VCaP (cell line): ENCODE measurements around the gene PRR15L.
A peak's percentile ranks its signal among the peaks of the same experiment; 100 is the strongest.
"Not testable (repeated sequence)": the region's sequence is repeated elsewhere in the genome, so short reads cannot be mapped to it uniquely, and the experiment has no call there.

Experiments used
- H3K27ac ChIP-seq: fragments of 450-650 bp; 2 replicates; pipeline ENCODE4 v1.5.1; 2017
- TF ChIP-seq, protein P1 (sequence below): fragments of 450-650 bp; conservative IDR thresholded peaks from 2 replicates; pipeline ENCODE4 v1.5.1; 2017; ENCODE audit warnings: mild to moderate bottlenecking, moderate library complexity

Gene PRR15L

DNA sequence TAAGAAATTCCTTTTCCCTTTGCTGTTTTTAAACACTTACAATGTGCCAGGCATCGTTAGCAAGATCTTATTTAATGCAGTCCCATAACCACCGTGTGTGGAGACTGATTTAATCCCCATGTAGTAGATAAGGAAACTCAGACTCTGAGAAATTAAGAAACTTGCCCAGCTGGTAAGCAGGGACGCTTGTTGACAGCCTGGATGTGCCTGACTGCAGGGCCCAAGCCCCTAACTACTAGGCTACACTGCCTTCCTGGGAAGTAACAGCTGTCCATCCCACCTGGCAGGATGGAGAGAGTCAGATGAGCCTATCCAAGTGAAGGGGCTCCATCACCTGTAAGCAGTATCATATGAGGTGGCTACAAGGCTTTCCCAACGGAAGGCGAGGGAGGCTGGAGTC is 36.3 kb upstream of the PRR15L start:
- TF ChIP-seq, protein P1, sequence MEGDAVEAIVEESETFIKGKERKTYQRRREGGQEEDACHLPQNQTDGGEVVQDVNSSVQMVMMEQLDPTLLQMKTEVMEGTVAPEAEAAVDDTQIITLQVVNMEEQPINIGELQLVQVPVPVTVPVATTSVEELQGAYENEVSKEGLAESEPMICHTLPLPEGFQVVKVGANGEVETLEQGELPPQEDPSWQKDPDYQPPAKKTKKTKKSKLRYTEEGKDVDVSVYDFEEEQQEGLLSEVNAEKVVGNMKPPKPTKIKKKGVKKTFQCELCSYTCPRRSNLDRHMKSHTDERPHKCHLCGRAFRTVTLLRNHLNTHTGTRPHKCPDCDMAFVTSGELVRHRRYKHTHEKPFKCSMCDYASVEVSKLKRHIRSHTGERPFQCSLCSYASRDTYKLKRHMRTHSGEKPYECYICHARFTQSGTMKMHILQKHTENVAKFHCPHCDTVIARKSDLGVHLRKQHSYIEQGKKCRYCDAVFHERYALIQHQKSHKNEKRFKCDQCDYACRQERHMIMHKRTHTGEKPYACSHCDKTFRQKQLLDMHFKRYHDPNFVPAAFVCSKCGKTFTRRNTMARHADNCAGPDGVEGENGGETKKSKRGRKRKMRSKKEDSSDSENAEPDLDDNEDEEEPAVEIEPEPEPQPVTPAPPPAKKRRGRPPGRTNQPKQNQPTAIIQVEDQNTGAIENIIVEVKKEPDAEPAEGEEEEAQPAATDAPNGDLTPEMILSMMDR: no peak
- no peak overlapping the region for H3K27ac ChIP-seq

DNA sequence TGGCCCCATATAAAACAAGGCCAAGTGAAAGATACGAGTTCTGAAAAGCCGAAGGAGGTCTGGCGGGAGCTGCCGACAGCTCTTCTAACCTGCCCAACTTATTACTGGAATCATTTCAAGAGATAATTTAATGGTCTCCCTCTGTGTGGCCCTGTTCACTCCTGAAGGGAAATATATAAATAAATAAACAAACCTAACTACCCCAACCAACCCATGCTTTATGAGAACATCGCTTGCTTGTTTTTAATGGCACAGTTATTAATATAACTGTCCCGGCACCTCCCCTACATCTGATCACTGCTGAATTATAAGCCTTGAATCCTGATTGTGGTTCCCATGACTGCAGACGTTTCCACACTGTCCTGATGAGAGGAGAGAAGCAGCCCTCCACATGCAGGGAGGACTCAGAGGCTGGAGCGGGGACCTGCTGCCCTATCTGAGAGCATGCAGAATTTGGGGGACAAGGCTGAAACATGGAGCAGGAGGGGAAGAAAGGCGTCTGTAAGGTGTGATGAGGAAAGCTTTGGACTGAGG is 35.4 kb upstream of the PRR15L start:
- H3K27ac ChIP-seq: no peak overlapping the region
- TF ChIP-seq, protein P1: no peak

DNA sequence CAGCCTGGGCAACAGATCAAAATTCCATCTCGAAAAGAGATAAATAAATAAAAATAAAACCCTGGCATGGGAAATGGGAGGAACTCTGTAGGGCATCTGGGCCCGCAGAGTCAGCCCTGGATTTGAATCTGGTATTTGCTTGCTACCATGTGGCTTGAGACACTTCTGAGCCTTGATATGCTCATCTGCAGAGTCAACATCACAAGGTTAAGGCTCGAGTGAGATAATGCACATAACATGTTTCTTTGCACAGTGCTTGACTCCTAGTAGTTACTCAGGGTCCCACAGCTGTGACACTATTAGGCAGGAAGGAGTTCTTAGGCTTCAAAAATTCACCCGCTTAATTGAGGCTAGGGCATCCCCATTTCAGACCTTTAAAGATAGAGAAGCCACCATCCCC is 34.5 kb upstream of the PRR15L start:
- H3K27ac ChIP-seq: no peak overlapping the region
- TF ChIP-seq, protein P1: no peak

DNA sequence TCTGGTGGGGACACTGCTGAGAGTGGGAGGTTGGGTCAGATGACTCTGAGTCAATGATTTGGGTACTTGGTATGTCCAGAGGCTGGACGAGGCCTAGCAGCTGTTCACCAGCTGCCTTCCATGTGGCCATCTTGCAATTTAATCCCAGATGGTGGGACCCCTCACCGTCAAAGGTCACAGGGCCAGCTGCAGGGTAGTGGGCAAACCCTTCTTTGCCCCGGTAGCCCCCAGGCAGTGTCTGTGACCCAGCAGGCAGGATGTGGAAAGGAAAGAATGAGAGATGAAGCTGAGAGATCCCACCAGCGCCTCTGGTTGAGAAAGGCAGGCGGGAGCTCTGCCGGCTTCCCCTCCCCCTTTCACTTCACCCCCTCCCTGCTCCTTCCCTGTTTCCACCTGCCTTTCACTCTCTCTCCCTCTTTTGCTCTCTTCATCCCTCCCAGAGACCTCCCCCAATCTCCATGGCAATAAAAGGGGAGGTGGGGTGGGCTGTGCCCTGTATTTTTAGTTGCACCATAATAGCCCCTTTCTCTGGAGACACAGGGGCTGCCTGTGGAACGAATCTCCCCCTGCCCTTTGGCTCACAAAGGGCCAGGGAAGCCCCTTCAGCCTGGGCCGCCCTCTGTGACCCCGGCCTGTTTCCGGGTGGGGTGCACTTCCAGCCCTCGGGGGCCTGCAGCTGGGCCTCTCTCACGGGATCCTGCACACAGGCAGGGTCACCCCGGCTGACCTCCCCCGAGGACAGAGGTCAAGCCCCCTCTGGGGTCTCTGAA is 33.5 kb upstream of the PRR15L start:
- TF ChIP-seq, protein P1: no peak
- no peak overlapping the region for H3K27ac ChIP-seq

DNA sequence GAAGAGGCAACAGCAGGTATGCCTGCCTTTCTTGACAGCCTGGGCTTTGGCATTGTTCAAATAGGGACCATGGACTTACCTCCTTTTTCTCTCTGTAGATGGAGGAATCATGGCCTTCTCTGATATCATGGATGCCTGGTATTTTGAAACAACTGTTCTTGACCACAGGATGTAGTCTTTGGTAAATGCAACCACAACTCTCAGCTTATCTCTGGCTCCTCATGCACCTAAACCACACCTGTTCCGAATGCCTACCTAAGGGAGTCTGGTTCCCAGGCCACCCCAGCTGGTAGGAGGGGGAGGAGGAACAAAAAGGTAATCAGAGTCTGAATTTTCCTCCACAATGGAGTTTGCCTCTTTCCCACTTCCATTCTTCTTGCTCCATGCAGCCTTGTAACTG is 32.0 kb upstream of the PRR15L start:
- TF ChIP-seq, protein P1: no peak
- H3K27ac ChIP-seq: no peak overlapping the region

DNA sequence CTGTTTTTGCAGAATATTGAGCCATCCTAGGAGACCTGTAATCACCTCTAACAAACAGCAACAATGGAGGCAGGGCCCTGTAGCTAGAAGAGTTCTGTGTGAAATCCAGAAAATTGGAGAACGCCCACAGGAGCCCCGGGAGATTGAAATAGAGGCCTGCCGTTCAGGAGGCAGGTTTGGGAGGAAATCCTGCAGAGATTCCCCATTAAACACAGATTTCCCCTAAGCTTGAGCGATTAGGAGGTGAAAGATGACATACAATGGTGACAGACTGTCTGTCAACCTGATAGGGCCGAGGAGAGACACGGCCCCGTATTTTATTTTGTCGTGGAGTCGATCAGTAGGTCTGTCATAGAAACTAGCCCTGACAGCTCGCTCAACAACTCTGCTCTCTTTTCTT is 31.5 kb upstream of the PRR15L start:
- TF ChIP-seq, protein P1: no peak
- H3K27ac ChIP-seq: no peak overlapping the region

DNA sequence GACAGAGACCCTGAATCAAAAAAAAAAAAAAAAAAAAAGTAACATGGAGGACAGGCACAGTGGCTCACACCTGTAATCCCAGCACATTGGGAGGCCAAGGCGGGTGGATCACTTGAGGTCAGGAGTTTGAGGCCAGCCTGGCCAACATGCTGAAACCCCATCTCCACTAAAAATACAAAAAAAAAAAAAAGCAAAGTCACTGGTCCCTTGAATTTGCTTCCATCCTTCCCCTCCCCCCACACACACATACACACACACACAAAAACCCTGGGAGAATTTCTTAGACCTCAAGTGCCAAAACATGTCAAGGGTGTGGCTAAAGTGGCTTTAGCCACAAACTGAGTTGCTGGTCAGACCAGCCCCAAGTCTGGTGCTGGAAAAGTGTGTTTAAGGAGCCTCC is 30.8 kb upstream of the PRR15L start:
- H3K27ac ChIP-seq: not testable (repeated sequence)

DNA sequence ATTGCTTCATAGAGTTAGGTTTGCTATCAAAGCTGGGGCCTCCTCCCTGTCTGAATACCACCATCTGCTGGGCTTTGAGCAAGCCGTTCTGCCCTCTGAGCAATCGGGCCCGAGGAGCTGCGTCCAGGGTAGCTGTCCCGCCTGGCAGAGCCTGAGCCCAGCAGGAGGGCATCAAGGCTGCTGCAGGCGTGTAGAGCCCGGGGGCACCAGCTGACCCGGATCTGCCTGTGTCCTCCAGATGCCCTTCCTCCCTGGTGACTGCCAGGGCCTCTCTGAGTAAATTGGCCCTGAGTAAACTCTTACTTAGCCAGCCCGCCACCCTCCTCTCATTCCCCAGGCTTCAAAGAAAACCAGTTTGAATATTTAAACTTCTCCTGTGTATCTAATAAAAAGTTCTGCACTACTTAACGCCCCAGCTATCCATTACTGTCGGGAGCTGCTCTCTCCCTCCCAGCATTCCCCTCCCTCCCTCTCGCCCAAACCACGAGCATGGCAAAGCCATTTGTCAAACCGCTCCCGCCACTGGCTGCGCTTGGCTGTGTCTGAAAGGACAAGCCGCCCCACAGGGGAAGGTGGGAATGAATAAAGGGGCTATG is 29.7 kb upstream of the PRR15L start:
- H3K27ac ChIP-seq: peak overlapping the region; percentile 70
- TF ChIP-seq, protein P1: no peak
